Thoracic aorta (tissue), 2 donors: ENCODE measurements around the gene BEGAIN. TPM values are rescaled to one million over a fixed set of nuclear protein-coding genes. Genes with fewer than 3 reads are reported as not detected.

Experiments used
- ATAC-seq: fragments of 150-250 bp; one replicate; pipeline ENCODE4 v1.8.0; 2017; ENCODE audit warnings: low read depth; ENCODE audit not compliant: insufficient number of reproducible peaks, low FRiP score
- DNase-seq: peaks from one replicate; pipeline ENCODE4 v3.0.0-alpha.2; 2020; ENCODE audit warnings: low spot score
- H3K27ac ChIP-seq, 2 donors: fragments of 200-600 bp; sonication (generic); 1 replicate in 1 of 2; 2 replicates in 1 of 2; pipeline ENCODE4 v1.5.1; 2016; ENCODE audit warnings: mild to moderate bottlenecking in 2 of 2, moderate library complexity in 2 of 2
- H3K27me3 ChIP-seq: fragments of 200-600 bp; sonication (generic); replicated peaks from 2 replicates; pipeline ENCODE4 v1.6.0; 2016; ENCODE audit warnings: mild to moderate bottlenecking; ENCODE audit not compliant: insufficient read depth
- H3K36me3 ChIP-seq: fragments of 200-600 bp; sonication (generic); one replicate; pipeline ENCODE4 v1.5.1; 2016
- H3K4me1 ChIP-seq, 2 donors: fragments of 200-600 bp; sonication (generic); 1 replicate in 1 of 2; 2 replicates in 1 of 2; pipeline versions ENCODE4 v1.5.1 to v1.6.0; 2016; ENCODE audit warnings: low read depth in 2 of 2, mild to moderate bottlenecking in 1 of 2; ENCODE audit not compliant: control insufficient read depth in 1 of 2
- H3K4me3 ChIP-seq: fragments of 200-600 bp; sonication (generic); 2 replicates; pipeline ENCODE4 v1.5.1; 2016; ENCODE audit warnings: mild to moderate bottlenecking
- H3K9me3 ChIP-seq: fragments of 200-600 bp; sonication (generic); 2 replicates; pipeline ENCODE4 v1.5.1; 2016
- total RNA-seq, 2 donors: library from RNA; depleted of rRNA; stranded (reverse); fragments of >200 nt; gene quantifications; one replicate each; pipeline versions ENCODE4 v1.1.0 to v1.2.3, GENCODE V29; 2016
- TF ChIP-seq, protein P1 (sequence below): fragments of 200-600 bp; sonication (generic); IDR thresholded peaks from one replicate; pipeline ENCODE4 v1.5.1; 2019; ENCODE audit warnings: antibody characterized with exemption

BEGAIN gene
- total RNA-seq, 2 donors from 2014 or later, result 0.27 to 0.85 TPM

DNA sequence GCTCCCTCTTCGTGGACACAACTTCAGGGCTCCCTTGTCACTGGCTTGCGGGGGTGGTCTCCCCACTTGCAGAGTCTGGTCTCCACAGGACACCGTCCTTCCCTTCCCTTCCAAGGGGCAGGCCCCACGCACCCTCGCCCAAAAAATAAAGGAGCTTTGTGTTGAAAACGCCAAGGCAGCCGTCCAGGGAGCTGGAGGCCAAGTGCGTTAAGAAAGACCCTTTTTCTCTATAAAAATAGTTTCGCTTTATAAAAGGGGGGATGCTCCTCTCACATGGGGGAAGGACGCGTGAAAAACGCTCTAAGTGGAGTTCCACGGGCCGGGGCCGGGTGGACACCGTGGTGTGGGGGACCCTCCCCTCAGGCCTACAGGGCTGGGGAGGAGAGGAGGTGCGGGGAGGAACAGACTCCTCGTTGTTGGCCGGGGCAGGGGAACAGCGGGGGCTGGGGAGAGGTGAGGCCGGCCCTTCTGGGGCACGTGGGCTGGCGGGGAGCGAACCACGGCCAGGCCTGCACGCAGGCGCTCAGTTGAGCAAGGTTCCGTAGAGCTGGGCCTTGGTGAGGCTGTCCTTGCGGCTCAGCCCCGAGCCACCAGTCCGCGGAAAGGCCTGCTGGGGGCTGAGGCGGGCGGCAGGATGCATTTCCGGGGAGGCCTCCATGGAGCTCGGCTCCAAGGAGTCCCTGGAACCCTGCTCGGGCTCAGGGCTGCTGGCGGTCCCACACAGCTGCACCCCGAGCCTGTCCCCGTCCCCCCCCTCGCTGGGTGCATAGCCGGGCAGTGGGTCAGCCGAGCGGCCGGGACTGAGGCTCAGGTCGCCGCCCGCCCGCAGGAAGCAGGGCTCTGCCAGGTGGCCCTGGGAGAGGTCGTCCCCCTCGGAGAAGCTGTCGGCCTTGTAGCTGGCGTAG lies 49.5 kb downstream of the BEGAIN start:
- H3K27me3 ChIP-seq, result no peaks in the 10 kb centered on the region
- no peak overlapping the region for H3K4me3 ChIP-seq
- peaks cover 6 to 14% of the 10 kb centered on the region in 2 donors for H3K4me1 ChIP-seq
- TF ChIP-seq, protein P1, sequence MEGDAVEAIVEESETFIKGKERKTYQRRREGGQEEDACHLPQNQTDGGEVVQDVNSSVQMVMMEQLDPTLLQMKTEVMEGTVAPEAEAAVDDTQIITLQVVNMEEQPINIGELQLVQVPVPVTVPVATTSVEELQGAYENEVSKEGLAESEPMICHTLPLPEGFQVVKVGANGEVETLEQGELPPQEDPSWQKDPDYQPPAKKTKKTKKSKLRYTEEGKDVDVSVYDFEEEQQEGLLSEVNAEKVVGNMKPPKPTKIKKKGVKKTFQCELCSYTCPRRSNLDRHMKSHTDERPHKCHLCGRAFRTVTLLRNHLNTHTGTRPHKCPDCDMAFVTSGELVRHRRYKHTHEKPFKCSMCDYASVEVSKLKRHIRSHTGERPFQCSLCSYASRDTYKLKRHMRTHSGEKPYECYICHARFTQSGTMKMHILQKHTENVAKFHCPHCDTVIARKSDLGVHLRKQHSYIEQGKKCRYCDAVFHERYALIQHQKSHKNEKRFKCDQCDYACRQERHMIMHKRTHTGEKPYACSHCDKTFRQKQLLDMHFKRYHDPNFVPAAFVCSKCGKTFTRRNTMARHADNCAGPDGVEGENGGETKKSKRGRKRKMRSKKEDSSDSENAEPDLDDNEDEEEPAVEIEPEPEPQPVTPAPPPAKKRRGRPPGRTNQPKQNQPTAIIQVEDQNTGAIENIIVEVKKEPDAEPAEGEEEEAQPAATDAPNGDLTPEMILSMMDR, result no peak
- no peaks in the 10 kb centered on the region for H3K9me3 ChIP-seq
- H3K36me3 ChIP-seq, result no peaks in the 10 kb centered on the region
- no peak overlapping the region for H3K27ac ChIP-seq
- ATAC-seq (no peak), DNase-seq (no peak)

DNA sequence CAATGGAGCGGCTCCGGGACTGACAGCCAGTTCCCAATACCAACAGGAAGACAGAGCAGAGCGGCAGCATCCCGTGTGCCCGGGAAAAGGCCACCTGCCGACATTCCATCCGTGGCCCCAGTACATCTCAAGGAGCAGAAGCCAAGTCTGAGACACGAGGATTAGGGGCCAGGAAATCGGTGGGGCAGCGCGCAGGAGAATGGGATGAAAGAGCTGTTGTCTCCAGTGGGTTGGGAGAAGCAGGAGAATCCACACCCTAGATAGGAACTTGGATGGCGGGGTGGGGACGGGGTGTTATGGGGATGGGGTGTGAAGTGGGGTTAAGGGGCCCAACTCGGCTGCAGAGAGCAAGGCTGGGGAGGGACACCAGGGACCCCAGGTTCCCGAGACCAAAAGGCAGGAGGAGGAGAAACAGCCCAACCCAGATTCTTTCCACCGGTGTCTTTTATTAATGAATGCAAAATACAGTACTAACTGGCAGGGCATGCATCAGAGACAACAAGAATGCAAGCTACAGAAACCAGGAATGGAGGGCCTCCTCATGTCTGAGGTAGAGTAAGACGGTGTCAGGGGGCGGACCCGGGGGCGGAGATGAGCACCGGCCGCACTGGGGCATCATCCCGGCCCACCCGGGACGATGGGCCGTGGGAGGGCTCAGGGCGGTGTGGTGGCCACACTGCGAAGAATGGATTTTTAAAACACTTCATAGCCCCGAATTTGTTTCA lies 50.3 kb downstream of the BEGAIN start:
- no peaks in the 10 kb centered on the region for H3K27me3 ChIP-seq
- ATAC-seq, result no peak
- TF ChIP-seq, protein P1, result no peak
- H3K4me1 ChIP-seq, result peaks cover 6 to 18% of the 10 kb centered on the region in 2 donors
- H3K36me3 ChIP-seq, result no peaks in the 10 kb centered on the region
- no peak overlapping the region for H3K27ac ChIP-seq
- no peak overlapping the region for H3K4me3 ChIP-seq
- DNase-seq, result peak; percentile 0
- H3K9me3 ChIP-seq, result no peaks in the 10 kb centered on the region

DNA sequence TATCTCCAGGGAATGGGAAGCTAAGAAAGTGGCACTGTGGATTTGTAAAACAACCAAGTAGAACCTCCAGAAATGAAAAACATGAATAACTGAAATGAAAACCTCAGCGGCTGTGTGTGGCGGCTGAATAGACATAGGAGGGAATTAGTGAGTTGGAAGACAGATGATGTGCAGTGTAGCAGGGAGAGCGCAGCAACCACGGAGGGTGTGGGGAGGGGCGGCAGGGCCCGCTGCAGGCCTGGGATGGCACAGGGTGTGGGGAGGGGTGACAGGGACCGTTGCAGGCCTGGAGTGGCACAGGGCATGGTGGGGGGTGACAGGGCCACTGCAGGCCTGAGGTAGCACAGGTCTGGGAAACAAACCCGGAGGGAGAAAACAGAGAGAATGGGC lies 51.1 kb downstream of the BEGAIN start:
- no peak for DNase-seq

DNA sequence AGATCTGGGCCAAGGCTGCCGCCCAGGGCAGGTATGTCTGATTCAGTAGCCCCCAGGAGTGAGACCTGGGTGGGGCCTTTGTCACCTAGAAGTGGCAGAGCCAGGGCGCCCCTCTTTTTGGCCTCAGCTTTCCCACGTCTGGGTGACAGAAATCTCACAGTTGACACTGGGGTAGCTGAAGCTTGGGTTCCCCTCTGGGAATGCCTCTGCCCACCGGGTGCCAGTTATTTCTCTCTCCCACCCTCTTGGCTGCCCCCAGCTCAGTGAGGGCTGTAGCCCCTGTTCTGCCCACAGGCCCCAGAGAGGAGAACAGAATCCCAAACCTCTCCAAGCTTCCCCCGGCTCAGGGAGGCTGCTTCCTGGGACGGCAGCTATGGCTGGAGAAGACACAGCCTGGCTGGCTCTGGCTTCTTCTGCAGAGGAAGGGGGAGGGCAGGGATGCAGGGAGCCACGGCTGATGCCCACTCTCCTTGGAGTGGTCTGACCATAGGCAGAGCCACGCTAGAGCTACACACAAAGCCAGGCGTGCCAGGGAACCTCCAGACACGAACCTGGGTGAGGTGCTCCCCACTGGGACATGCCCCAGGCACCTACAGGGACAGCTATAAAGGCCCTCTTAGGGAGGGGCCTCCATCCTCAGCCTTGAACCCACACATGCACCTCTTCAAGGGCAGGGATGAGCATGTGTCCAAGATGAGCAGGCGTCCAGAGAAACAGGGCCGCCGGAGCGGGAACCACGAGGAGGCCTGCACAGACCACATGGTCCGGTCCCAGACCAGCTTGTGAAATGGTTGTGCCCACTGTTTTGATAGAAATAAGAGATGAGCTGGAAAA lies 51.7 kb downstream of the BEGAIN start:
- H3K9me3 ChIP-seq, result no peaks in the 10 kb centered on the region
- H3K36me3 ChIP-seq, result no peaks in the 10 kb centered on the region
- TF ChIP-seq, protein P1, result no peak
- no peak for ATAC-seq
- no peak for DNase-seq
- no peak overlapping the region for H3K27ac ChIP-seq
- H3K4me1 ChIP-seq, result peaks cover 6 to 18% of the 10 kb centered on the region in 2 donors
- no peaks in the 10 kb centered on the region for H3K27me3 ChIP-seq
- no peak overlapping the region for H3K4me3 ChIP-seq

More for the DNA sequence above, 51.1 kb downstream of the BEGAIN start:
- no peak for ATAC-seq
- Histone ChIP-seq H3K4me3 (no peak overlapping the region), H3K9me3 (no peaks in the 10 kb centered on the region), H3K27ac (no peak overlapping the region), H3K4me1 (peaks cover 6 to 18% of the 10 kb centered on the region in 2 donors), H3K36me3 (no peaks in the 10 kb centered on the region), H3K27me3 (no peaks in the 10 kb centered on the region)
- TF ChIP-seq, protein P1, result no peak
